Fibroblast of lung (primary cell): ENCODE measurements around the gene ABR.

Experiments used
- EZH2 ChIP-seq: IDR thresholded peaks from 2 replicates; pipeline ENCODE4 v1.5.1; 2012; ENCODE audit warnings: low read length, control low read depth, mild to moderate bottlenecking; ENCODE audit errors: missing control alignments
- TF ChIP-seq, protein P1 (sequence below), 2 donors: IDR thresholded peaks in 1 of 2; conservative IDR thresholded peaks in 1 of 2; 1 replicate in 1 of 2; 2 replicates in 1 of 2; pipeline ENCODE4 v1.5.1; 2011 to 2012; ENCODE audit warnings: low read length in 2 of 2, control low read depth in 1 of 2, inconsistent platforms in 1 of 2, low read depth in 1 of 2, mild to moderate bottlenecking in 1 of 2

DNA sequence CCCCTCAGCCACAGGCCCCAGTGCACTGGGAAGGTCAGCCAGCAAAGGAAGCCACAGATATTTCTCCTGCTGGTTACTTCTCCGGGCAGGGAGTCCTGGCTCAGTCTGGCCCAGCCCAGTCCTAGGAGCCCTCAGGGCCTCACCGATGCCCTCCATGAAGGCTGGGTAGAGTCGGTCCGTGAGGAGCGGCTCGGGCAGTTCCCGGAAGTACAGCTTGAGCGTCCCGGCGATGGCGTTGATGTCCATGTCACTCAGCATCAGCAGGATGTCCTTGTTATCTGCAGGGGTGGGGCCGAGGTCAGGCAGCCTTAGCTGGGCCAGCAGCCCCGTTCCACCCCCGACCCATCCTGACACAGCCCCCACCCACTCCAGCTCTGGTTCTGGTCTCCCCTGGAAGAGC lies 169.2 kb downstream of the ABR start:
- TF ChIP-seq, protein P1, sequence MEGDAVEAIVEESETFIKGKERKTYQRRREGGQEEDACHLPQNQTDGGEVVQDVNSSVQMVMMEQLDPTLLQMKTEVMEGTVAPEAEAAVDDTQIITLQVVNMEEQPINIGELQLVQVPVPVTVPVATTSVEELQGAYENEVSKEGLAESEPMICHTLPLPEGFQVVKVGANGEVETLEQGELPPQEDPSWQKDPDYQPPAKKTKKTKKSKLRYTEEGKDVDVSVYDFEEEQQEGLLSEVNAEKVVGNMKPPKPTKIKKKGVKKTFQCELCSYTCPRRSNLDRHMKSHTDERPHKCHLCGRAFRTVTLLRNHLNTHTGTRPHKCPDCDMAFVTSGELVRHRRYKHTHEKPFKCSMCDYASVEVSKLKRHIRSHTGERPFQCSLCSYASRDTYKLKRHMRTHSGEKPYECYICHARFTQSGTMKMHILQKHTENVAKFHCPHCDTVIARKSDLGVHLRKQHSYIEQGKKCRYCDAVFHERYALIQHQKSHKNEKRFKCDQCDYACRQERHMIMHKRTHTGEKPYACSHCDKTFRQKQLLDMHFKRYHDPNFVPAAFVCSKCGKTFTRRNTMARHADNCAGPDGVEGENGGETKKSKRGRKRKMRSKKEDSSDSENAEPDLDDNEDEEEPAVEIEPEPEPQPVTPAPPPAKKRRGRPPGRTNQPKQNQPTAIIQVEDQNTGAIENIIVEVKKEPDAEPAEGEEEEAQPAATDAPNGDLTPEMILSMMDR (conservative IDR thresholded peaks at IDR 0.05 in 1 of 2, IDR thresholded peaks at IDR 0.05 in 1 of 2; ENCODE audit: low read depth in 1 of 2, low read length in 2 of 2), result no peak
- no peak for TF ChIP-seq EZH2
